GM21360 (cell line): ENCODE results near the gene SLIT1.

Experiments
- ATAC-seq: cut with Tn5 transposase; IDR thresholded peaks from one replicate; pipeline ENCODE4 v1.9.1; 2021; ENCODE audit warnings: mild to moderate bottlenecking, moderate library complexity; ENCODE audit not compliant: unreplicated experiment

Gene SLIT1

DNA sequence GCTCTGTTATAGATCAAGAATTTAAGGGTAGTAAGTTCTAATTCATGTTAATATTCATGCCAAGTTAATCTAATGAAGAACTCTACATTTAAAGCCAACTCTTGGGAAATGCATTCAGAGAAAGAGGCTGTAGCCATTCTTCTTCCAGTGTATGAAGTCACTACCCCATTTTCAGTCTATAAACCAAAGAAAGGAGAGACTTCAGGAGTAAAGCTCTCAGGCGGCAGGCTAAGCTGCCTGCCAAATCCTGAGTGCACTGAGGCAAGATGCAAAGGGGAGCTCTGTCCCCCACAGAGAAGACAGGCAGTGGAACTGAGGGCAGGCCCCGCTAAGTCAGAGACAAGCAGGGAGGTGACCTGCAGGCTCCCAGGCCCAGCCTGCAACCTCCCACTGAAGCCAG lies 41.5 kb downstream of the SLIT1 start:
- ATAC-seq: no peak

DNA sequence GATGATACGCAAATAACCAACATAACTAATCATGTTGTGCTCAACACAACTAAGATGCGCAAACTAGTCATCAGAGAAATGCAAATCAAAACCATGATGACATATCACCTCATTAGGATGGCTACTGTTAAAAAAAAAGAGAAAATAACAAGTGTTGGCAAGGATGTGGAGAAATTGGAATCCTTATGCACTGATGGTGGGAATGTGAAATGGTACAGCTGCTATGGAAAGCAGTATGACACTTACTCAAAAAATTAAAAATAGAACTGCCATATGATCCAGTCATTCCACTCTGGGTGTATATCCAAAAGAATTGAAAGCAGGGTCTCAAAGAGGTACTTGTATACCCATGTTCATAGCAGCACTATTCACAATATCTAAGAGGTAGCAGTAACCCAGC lies 42.9 kb downstream of the SLIT1 start:
- no peak for ATAC-seq

DNA sequence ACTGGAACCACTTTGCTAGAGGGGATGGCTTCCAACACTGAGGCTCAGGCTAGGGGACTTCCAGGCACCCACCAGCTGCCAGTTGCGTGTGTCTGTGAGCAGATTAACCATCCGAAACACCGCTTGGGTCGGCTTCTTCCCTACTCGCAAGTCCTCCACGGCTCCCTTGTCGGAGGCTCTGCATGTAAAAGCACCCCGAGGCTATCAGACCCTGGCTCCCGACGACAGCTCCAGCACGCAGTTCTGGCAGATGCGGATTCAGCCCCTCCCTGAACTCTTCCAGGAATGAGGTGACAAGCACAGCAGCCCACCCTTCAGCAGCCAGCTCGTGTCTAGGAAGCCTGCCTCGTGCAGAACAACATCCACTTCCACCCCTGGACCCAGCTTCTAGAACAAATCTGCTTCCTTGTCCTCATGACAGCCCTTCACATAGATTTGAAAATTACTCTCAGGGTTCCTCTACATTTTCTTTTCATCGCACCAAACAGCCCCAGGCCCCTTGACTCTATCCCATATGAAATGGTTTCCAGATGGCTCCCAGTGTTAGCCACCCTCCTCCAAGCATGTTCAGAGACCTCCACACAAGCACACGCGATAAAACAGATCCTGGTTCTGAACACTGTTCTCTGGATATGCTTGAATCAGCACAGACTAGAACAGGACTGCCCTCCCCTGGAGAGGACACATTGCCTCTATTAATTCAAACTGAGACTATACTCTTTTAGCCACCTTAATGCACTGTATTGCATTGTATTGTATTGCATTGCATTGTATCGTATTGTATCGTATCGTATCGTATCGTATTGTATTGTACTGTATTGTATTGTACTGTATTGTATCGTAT lies 44.6 kb downstream of the SLIT1 start:
- no peak for ATAC-seq

DNA sequence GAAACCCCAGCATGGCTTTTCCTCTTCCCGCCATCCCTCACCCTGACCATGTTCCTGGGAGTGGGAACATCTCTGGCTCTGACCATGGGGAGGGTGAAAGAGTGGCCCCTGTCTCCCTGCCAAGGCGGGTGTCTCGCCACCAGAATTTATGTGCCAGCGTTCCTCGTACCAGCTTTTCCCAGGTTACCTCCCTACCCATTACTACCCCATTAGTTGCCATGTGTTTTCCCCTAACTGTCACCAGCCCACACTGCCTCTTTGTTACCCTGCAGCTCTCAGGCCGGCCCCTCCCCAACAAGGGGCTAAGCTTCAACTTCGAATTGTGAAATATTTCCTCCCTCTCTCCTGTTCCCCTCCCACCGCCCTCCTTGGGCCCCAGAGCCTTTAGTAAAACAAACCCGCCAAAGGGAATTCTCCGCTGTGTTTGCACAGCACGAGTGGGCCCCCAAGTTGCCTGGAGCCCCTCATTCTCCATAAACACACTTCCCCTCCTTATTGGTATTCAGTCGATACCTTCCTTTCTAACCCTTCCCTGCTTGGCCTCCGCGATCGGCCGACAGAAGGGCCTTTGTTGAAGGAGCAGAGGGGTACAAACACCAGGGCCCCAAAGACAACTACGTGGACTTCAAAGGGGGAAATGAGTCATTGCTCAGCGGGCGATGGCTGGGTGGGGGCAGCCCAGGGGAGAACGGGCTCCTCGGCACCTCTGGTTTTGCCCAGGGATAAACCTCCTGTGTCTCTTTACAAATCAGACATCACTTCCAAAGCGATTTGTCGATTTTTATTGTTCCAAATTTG lies 45.5 kb downstream of the SLIT1 start:
- no peak for ATAC-seq

GRCh38 chr10:97139651-97140048 lies 46.1 kb downstream of the SLIT1 start:
- ATAC-seq: no peak

DNA sequence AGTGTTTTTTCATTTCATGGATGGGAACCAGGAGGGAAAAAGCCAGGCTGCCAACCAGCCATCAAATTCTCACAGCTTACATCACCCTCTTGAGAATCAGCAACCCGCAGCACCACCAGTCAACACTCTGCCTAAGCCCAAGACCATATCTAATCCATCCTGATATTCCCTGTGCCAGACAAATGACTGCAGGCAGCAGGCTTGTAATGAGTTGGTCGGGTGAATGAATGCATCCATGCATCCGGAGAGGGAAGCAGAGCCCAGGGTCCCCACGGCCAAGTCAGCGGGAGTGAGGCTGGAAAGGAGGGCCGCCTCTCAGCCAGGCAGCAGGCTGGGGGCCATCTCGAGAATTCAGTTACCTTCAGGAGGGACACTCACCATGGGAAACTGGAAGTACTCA lies 46.9 kb downstream of the SLIT1 start:
- ATAC-seq: no peak

GRCh38 chr10:97138174-97138573 lies 47.6 kb downstream of the SLIT1 start:
- ATAC-seq: no peak

- ATAC-seq: no peak
Measured at GRCh38 chr10:97136756-97137155, 49.0 kb downstream of the SLIT1 start.

GRCh38 chr10:97135464-97135863 lies 50.3 kb downstream of the SLIT1 start:
- ATAC-seq: no peak

DNA sequence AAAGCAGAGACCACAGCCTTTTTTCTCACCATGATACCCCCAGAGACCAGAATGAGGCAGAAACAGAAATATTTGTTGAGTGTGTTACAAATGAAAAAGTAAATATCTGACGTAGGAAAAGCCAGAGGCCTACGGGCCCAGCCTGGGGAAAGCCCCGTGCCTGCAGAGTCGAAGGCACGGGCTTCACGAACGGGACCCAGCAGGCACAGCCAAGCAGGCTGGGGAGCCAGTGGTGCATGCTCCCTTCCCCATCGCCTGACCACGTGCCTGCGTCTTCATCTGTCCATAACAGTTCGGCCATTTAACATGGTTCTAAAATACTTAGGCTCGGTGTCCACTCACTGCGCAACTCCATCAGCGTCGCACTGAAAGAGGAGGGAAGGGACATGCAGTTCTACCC lies 50.8 kb downstream of the SLIT1 start:
- ATAC-seq: no peak

GRCh38 chr10:97134110-97134509 lies 51.6 kb downstream of the SLIT1 start:
- ATAC-seq: no peak

- no peak for ATAC-seq
Measured at GRCh38 chr10:97132273-97132672, 53.5 kb downstream of the SLIT1 start.

GRCh38 chr10:97131666-97132065 lies 54.1 kb downstream of the SLIT1 start:
- no peak for ATAC-seq

DNA sequence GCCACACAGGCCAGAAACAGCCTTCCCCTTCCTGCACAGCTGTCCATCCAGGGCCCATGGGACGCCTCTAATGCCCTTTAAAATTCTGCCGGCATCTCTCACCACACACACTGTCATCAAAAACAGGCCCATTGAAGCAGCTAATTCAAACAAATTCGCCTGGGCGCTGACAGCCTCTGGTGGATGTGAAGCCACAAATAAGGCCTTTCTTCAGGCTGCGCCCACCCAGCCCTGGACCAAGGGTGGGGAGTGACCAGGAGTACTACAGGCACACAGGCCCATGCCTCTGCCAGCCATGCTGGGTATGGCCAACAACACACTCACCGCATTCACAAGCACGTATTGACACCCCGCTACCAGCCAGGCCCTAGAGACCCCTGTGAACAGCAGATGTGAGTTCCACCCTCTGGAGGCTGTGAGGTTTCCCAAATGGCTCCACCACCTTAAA lies 54.6 kb downstream of the SLIT1 start:
- ATAC-seq: no peak

GRCh38 chr10:97129666-97130065 lies 56.1 kb downstream of the SLIT1 start:
- no peak for ATAC-seq

DNA sequence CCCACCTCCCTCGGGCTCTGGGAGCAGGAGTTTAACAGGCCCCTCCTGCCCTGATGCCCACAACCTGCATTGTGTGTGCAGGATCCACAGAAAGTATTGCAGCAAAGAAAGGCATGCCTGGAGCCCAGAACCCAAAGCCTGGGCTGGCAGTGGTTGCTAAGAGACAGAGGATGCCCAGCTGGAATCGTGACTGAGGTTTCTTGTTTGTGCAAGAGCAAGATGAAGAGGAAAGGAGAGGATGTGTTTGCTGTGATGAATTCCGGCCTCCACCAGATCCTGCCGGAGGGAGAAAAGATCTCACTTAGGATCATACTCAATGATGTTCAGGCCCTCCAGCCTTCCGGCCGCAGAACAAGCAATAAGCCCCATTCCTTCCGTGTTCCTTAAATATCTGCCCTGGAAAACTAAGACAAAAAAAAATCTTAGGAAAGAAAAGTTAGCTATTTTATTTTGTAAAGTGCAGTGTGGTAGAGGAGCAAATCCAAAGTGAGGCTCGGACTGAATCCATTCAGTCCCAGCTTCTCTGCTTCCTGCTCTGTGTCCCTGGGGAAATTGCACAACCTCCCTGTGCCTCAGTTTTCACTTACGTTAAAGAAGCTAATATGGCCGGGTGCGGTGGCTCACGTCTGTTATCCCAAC lies 57.1 kb downstream of the SLIT1 start:
- ATAC-seq: no peak

GRCh38 chr10:97128039-97128492 lies 57.7 kb downstream of the SLIT1 start:
- no peak for ATAC-seq

DNA sequence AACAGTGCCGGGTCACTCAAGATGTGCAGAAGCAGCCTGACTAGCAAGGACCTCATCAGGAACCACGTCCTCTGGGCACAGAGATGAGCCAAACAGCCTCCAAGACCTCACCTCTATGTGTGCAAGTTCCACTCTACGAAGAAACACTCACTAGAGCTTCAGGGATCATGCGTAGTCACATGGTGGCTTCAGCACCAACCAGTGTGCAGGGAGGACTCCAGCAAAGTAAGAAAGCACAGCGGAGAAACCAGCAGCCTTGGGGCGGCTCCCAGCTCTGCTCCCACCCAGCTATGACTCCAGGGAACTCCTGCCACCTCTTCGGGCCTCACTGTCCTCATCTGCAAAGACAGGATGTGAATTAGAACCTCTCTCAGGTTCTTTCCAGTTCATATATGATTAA lies 58.2 kb downstream of the SLIT1 start:
- no peak for ATAC-seq

DNA sequence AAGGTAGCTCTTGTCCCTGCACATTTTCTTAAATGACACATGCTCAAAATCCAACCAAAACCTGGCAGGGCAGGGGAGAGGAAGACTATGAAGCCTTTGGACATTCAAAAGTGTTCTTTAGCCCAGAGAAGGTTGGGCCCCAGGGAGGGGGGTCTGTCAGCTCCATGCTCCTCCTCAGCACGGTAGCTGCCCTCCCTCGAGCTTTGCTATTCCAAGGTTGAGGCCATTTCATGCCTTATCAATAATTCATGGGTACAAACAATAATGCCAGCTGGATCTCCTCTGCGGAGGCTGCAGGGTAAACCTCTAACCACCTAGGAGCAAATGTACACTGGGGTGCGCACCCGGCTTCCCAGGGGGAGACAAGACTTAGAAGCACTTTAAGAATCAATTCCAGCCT lies 61.5 kb downstream of the SLIT1 start:
- ATAC-seq: no peak

GRCh38 chr10:97123765-97124164 lies 62.0 kb downstream of the SLIT1 start:
- no peak for ATAC-seq

DNA sequence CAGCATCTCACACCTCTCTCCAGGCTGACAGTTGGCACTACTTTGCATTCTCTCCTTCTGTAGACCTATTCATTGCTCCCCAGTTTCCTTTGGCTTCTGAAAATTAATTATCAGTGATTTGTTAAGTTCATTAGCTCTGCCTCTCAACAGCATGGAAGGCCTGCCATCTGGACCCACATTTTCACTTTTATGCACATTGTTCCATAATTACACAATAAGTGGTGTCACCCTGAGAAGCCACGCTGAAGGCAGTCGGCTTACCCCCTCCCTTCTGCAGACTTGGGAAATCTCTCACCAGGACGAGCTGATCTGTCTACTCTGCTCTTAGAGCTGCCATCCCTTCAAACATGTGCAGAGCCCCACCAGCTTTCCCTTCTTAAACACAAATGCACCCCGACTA lies 64.7 kb downstream of the SLIT1 start:
- no peak for ATAC-seq

DNA sequence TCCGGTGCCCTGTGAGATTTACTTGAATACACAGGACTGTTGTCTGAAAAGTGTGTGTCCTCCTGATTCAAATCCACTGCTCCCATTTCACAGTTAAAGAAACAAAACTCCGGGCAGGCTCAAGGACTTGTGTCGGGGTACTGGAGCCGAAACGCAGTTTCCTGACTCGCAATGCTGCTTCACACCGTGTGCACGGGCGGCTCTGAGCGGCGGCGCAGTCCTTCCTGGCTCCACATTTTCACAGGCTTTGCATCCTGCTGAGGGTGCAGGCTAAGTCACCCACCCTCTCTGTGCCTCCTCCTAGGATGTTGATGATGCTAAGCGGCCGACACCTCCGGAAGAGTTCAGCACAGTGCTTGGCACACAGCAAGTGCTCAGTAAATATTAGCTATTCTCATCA lies 65.4 kb downstream of the SLIT1 start:
- ATAC-seq: no peak
